ENCODE measurements around the gene LGR5. TPM values are rescaled to one million over a fixed set of nuclear protein-coding genes. Genes with fewer than 3 reads are reported as not detected.

LGR5 gene, protein sequence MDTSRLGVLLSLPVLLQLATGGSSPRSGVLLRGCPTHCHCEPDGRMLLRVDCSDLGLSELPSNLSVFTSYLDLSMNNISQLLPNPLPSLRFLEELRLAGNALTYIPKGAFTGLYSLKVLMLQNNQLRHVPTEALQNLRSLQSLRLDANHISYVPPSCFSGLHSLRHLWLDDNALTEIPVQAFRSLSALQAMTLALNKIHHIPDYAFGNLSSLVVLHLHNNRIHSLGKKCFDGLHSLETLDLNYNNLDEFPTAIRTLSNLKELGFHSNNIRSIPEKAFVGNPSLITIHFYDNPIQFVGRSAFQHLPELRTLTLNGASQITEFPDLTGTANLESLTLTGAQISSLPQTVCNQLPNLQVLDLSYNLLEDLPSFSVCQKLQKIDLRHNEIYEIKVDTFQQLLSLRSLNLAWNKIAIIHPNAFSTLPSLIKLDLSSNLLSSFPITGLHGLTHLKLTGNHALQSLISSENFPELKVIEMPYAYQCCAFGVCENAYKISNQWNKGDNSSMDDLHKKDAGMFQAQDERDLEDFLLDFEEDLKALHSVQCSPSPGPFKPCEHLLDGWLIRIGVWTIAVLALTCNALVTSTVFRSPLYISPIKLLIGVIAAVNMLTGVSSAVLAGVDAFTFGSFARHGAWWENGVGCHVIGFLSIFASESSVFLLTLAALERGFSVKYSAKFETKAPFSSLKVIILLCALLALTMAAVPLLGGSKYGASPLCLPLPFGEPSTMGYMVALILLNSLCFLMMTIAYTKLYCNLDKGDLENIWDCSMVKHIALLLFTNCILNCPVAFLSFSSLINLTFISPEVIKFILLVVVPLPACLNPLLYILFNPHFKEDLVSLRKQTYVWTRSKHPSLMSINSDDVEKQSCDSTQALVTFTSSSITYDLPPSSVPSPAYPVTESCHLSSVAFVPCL
- total RNA-seq (2022; extraction: Qiagen RNA extraction; ENCODE audit: low read depth): not detected in 5 replicates

DNA sequence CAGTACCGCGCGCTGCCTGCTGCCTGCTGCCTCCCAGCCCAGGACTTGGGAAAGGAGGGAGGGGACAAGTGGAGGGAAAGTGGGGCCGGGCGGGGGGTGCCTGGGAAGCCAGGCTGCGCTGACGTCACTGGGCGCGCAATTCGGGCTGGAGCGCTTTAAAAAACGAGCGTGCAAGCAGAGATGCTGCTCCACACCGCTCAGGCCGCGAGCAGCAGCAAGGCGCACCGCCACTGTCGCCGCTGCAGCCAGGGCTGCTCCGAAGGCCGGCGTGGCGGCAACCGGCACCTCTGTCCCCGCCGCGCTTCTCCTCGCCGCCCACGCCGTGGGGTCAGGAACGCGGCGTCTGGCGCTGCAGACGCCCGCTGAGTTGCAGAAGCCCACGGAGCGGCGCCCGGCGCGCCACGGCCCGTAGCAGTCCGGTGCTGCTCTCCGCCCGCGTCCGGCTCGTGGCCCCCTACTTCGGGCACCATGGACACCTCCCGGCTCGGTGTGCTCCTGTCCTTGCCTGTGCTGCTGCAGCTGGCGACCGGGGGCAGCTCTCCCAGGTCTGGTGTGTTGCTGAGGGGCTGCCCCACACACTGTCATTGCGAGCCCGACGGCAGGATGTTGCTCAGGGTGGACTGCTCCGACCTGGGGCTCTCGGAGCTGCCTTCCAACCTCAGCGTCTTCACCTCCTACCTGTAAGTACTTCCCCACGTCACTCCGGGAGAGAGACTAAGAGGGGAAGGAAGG lies at the start of gene LGR5:
Gene LGR5, plus strand, starts transcription at position 186 of the 732 bp plus-strand sequence. Its CDS starts 283 bp downstream, at position 469.

Other genes with a start within 250 kb of the LGR5 start
- 12.1 to 17.2 TPM (median 15.9 TPM) in 5 replicates for gene ZFC3H1, start 224.1 kb downstream of the LGR5 start, total RNA-seq (2022; extraction: Qiagen RNA extraction; ENCODE audit: low read depth)
- 3.3 to 5.8 TPM (median 4.5 TPM) in 5 replicates for gene THAP2, start 224.5 kb downstream of the LGR5 start, total RNA-seq (2022; extraction: Qiagen RNA extraction; ENCODE audit: low read depth)
- gene TMEM19, start 246.3 kb downstream of the LGR5 start, total RNA-seq (2022; extraction: Qiagen RNA extraction; ENCODE audit: low read depth): 26.3 to 32.5 TPM (median 30.9 TPM) in 5 replicates

All from A549 treated with GW870086 at 1 μM for 4 hours (cell line).